Measurements from ENCODE around the gene ANKRD34B. TPM values are rescaled to one million over a fixed set of nuclear protein-coding genes. Genes with fewer than 3 reads are reported as not detected.

ANKRD34B gene
- total and polyA plus RNA-seq, 2 donors from 2014 or later, result 1.5 TPM; not detected in 1

GRCh38 chr5:80565330-80565729, 4.8 kb downstream of the ANKRD34B start:
- no peak for FAIRE-seq
- Histone ChIP-seq H3K36me3 (ENCODE audit: control insufficient read depth in 2 of 3, insufficient read depth in 3 of 3, low read length in 3 of 3) (no peaks in the 10 kb centered on the region), H3K4me3 (ENCODE audit: low read length in 3 of 3) (no peak overlapping the region), H3K27ac (ENCODE audit: low read depth in 2 of 2, low read length in 2 of 2) (no peak overlapping the region), H3K27me3 (ENCODE audit: control insufficient read depth, insufficient read depth, low read length) (peaks cover 4% of the 10 kb centered on the region), H3K9ac (ENCODE audit: low read length in 3 of 3) (no peak overlapping the region), H3K4me1 (ENCODE audit: control insufficient read depth in 2 of 3, insufficient read depth in 2 of 3, low read depth in 1 of 3, low read length in 3 of 3) (peaks cover 0 to 3% (median 0%) of the 10 kb centered on the region in 3 donors), H3K9me3 (ENCODE audit: control insufficient read depth in 2 of 3, insufficient read depth in 1 of 3, low read length in 3 of 3) (no peaks in the 10 kb centered on the region)
- intact Hi-C loops (cut with DNase I), result no loop called here
- DNase-seq, result peak in 1 of 5 donors; percentile 15
- no peak for TF ChIP-seq CTCF (IDR thresholded peaks at IDR 0.05; ENCODE audit: borderline replicate concordance, extremely low read depth, insufficient read depth)

- no peak for DNase-seq
Observed at GRCh38 chr5:80559244-80559643, 10.8 kb downstream of the ANKRD34B start.

GRCh38 chr5:80555099-80555498, 15.0 kb downstream of the ANKRD34B start:
- no peak for TF ChIP-seq CTCF (IDR thresholded peaks at IDR 0.05; ENCODE audit: borderline replicate concordance, extremely low read depth, insufficient read depth)
- DNase-seq, result no peak
- peak; percentile 38 for FAIRE-seq
- Histone ChIP-seq H3K27me3 (ENCODE audit: control insufficient read depth, insufficient read depth, low read length) (no peaks in the 10 kb centered on the region), H3K9me3 (ENCODE audit: control insufficient read depth in 2 of 3, insufficient read depth in 1 of 3, low read length in 3 of 3) (no peaks in the 10 kb centered on the region), H3K4me1 (ENCODE audit: control insufficient read depth in 2 of 3, insufficient read depth in 2 of 3, low read depth in 1 of 3, low read length in 3 of 3) (no peaks in the 10 kb centered on the region), H3K9ac (ENCODE audit: low read length in 3 of 3) (no peak overlapping the region), H3K27ac (ENCODE audit: low read depth in 2 of 2, low read length in 2 of 2) (no peak overlapping the region), H3K4me3 (ENCODE audit: low read length in 3 of 3) (no peak overlapping the region), H3K36me3 (ENCODE audit: control insufficient read depth in 2 of 3, insufficient read depth in 3 of 3, low read length in 3 of 3) (no peaks in the 10 kb centered on the region)
- intact Hi-C loops (cut with DNase I), result no loop called here

More at GRCh38 chr5:80559244-80559643, 10.8 kb downstream of the ANKRD34B start:
- intact Hi-C loops (cut with DNase I), result no loop called here
- H3K9ac ChIP-seq (ENCODE audit: low read length in 3 of 3), result no peak overlapping the region
- FAIRE-seq, result no peak
- H3K4me1 ChIP-seq (ENCODE audit: control insufficient read depth in 2 of 3, insufficient read depth in 2 of 3, low read depth in 1 of 3, low read length in 3 of 3), result no peaks in the 10 kb centered on the region
- H3K4me3 ChIP-seq (ENCODE audit: low read length in 3 of 3), result no peak overlapping the region
- H3K27ac ChIP-seq (ENCODE audit: low read depth in 2 of 2, low read length in 2 of 2), result no peak overlapping the region
- H3K9me3 ChIP-seq (ENCODE audit: control insufficient read depth in 2 of 3, insufficient read depth in 1 of 3, low read length in 3 of 3), result no peaks in the 10 kb centered on the region
- TF ChIP-seq CTCF (IDR thresholded peaks at IDR 0.05; ENCODE audit: borderline replicate concordance, extremely low read depth, insufficient read depth), result no peak
- no peaks in the 10 kb centered on the region for H3K27me3 ChIP-seq (ENCODE audit: control insufficient read depth, insufficient read depth, low read length)
- no peaks in the 10 kb centered on the region for H3K36me3 ChIP-seq (ENCODE audit: control insufficient read depth in 2 of 3, insufficient read depth in 3 of 3, low read length in 3 of 3)

- Histone ChIP-seq H3K27me3 (ENCODE audit: control insufficient read depth, insufficient read depth, low read length) (no peaks in the 10 kb centered on the region), H3K9me3 (ENCODE audit: control insufficient read depth in 2 of 3, insufficient read depth in 1 of 3, low read length in 3 of 3) (no peaks in the 10 kb centered on the region), H3K27ac (ENCODE audit: low read depth in 2 of 2, low read length in 2 of 2) (no peak overlapping the region), H3K4me3 (ENCODE audit: low read length in 3 of 3) (no peak overlapping the region), H3K36me3 (ENCODE audit: control insufficient read depth in 2 of 3, insufficient read depth in 3 of 3, low read length in 3 of 3) (no peaks in the 10 kb centered on the region), H3K9ac (ENCODE audit: low read length in 3 of 3) (no peak overlapping the region), H3K4me1 (ENCODE audit: control insufficient read depth in 2 of 3, insufficient read depth in 2 of 3, low read depth in 1 of 3, low read length in 3 of 3) (no peaks in the 10 kb centered on the region)
- DNase-seq (no peak), FAIRE-seq (no peak)
- no peak for TF ChIP-seq CTCF (IDR thresholded peaks at IDR 0.05; ENCODE audit: borderline replicate concordance, extremely low read depth, insufficient read depth)
- intact Hi-C loops (cut with DNase I), result no loop called here
Observed at GRCh38 chr5:80554646-80555045, 15.4 kb downstream of the ANKRD34B start.

Data from kidney (tissue), 14 donors.